DMS53 (cell line): ENCODE results near the gene PPP1R16B.

Experiments
- DNase-seq: peaks from one replicate; lab custom pipeline; 2025; lab: John Stamatoyannopoulos, UW

The PPP1R16B gene

DNA sequence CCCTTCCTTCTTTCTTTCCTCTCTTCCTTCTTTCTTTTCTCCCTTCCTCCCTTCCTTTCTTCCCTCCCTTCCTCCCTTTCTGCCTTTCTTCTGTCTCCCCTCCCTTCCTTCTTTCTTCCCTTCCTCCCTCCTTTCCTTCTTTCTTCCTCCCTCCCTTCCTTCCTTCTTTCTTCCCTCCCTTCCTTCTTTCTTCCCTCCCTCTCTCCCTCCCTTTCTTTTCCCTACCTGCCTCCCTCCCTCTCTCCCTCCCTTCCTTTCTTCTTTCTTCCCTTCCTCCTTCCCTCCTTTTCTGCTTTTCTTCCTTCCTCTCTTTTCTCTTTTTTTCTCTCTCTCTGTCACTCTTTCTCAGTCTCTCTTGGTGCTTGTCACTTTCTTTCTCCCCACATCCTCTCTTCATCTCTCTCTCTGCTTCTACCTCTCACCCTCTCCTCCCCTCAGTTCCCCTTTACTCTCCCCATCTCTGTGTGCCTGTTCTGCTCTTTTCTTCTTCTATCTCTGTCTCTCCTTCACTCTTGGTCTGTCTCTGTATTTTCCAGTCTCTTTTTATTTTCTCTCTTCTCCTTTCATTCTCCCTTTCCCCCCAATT, 90.6 kb downstream of the PPP1R16B start:
- DNase-seq: no peak

DNA sequence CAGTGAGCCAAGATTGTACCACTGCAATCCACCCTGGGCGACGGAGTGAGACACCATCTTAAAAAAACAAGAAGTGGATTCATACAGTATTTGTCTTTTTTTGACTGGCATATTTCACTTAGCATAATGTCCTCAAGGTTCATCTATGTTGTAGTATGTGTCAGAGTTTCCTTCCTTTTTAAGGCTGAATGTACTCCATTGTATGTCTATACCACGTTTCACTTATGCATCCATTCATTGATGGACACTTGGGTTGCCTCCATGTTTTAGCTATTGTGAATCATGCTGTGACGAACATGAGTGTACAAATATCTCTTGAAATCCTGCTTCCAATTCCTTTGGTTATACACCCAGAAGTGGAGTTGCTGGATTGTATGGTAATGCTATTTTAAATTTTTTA, 91.8 kb downstream of the PPP1R16B start:
- DNase-seq: no peak

DNA sequence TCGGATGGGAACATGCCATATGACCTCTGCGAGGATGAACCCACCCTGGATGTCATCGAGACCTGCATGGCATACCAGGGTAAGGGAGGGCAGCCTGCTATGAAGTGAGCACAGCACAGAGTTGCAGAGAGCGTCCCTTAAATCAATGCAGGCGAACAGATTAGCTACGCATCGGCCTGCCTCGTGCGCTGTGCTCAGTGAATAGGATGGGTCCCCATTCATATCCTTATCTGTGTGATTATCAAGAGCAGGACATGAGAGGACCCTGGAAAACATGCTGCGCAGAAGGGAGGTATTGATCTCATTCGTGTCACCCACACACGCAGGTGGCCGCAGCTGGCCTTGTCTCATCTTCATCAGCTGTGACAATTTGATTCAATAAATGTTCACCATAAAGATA, 95.1 kb downstream of the PPP1R16B start:
- DNase-seq: no peak

DNA sequence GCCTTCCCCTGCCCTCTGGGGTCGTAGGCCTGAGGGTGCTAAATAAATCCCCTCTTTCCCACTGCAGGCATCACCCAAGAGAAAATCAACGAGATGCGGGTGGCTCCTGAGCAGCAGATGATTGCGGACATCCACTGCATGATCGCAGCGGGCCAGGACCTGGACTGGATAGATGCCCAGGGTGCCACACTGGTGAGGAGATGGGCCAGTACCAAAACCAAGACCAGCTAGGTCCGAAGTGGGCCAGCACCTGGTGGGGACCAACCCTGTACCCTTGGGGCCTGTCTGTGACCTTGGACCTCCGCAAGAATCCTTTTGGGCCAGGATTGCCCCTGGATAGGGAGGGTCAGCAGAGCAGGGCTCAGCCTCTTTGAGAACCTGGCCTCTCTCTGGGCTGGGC, 97.1 kb downstream of the PPP1R16B start:
- no peak for DNase-seq

DNA sequence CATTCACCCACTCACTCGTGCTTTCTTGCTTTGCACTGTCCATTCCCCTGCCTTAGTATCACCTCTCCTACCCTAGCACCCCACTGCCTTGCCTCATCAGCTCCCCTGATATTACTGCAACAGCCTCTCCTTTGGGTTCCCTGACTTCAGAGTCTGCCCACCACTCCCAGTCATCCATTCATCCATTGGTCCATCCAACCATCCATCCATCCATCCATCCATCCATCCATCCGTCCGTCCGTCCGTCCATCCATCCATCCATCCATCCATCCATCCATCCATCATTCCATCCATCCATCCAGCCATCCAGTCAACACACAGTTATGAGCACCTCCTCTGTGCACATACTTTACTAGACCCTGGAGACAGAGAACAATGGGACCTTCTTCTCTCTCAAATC, 97.8 kb downstream of the PPP1R16B start:
- no peak for DNase-seq

DNA sequence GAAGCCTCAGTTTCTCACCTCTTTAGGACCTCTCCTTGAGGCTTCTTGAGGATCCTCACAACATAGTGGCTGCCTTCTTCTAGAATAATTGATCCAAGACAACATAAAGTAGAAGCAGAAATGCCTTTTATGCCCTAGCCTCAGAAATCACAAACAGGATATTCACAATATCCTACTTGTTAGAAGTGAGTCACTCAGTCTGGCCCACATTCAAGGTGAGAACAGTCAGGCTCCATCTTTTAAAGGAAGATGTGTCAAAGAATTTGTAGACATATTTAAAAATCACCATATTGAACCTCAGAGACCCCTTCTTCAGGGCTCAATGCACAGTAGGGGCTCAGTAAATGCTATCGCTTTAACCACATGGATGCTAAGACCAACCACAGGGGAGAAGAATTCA, 99.9 kb downstream of the PPP1R16B start:
- no peak for DNase-seq

- DNase-seq: no peak
Observed at GRCh38 chr20:38907918-38908677, 102.6 kb downstream of the PPP1R16B start.

GRCh38 chr20:38915355-38915754, 109.9 kb downstream of the PPP1R16B start:
- no peak for DNase-seq

GRCh38 chr20:38917657-38918056, 112.2 kb downstream of the PPP1R16B start:
- no peak for DNase-seq

DNA sequence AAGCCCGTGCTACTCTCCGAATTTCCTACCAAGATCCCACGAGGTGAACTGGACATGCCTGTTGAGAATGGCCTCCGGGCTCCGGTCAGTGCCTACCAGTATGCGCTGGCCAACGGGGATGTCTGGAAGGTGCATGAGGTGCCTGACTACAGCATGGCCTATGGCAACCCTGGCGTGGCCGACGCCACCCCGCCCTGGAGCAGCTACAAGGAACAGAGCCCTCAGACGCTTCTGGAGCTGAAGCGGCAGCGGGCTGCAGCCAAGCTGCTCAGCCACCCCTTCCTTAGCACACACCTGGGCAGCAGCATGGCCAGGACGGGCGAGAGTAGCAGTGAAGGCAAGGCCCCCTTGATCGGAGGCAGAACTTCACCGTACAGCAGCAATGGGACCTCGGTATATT, 112.7 kb downstream of the PPP1R16B start:
- DNase-seq: no peak

DNA sequence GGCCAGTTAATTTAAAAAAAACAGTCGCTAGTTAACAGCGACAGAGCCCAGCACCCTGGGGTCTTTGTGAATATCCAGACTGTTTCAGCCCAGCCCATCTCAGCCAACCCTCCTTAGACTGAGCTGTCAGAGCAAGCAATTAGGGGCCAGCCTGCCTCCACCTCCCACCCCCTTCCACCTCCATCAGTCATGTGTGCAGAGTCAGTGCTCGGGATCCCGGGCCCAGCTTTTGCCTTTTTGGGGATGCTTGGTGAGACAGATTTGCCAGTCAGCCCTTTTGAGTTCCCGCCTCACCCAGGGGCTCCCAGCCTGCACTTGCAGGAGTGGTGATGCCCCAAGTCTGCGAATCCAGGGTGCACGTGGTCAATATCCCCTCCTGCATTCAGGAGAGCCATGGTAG, 114.2 kb downstream of the PPP1R16B start:
- no peak for DNase-seq

DNA sequence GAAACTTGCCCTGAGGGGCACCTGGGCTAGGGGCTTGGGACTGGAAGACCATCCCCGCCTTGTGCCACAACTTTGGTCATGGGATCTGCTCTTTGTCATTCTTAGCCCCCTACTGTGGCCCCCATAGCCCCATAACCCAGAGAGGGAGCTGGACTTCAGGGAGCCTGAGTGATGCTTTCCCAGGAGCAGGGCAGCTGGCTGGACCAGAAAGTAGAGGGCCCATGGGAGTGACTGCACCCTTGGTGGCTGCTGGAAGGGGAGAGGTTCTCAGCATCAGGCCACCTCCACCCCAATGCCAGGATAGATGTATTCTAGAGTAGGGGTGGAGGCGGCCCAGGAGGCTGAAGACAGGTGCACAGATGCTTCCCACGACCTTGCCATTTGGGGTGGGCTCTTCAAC, 114.9 kb downstream of the PPP1R16B start:
- DNase-seq: no peak

- DNase-seq: no peak
Observed at GRCh38 chr20:38920851-38921250, 115.4 kb downstream of the PPP1R16B start.

DNA sequence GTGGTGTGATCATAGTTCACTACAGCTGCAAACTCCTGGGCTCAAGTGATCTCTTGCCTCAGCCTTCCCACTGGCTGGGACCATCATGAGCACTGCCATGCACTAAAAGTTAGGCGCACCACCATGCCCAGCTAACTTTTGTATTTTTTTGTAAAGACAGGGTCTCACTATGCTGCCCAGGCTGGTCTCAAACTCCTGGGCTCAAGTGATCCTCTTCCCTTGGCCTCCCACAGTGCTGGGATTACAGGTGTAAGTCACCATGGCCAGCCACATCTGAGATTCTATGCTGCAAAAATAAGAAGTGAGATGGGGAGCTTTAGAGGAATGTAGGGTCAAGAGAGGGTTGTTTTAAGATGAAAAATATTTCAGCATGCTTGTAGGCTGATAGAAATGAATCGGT, 119.2 kb downstream of the PPP1R16B start:
- DNase-seq: no peak

DNA sequence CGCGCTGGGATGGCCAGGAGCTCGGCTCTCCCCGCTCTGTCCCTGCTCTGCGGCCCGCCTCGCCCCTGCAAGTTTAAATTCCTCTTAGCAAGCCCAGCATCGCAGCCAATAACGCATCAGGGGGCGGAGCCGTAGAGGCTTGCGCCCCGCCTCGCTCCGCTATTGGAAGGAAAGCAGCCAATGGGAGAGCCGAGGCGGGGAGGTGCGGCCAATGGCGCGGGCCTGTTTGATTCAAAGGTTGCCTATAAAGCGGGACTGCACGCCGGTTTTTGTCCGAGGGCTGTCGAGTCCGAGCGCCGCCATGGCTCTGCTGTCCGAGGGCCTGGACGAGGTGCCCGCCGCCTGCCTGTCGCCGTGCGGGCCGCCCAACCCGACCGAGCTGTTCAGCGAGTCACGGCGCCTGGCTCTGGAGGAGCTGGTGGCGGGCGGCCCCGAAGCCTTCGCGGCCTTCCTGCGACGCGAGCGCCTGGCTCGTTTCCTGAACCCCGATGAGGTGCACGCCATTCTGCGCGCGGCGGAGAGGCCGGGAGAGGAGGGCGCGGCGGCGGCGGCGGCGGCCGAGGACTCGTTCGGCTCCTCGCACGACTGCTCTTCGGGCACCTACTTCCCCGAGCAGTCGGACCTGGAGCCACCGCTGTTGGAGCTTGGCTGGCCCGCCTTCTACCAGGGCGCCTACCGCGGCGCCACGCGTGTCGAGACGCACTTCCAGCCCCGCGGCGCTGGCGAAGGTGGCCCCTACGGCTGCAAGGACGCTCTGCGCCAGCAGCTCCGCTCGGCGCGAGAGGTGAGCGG, 120.8 kb downstream of the PPP1R16B start, which contains the start of gene FAM83D:
Gene FAM83D, plus strand, starts transcription at position 276 of the 792 bp plus-strand sequence. Its CDS starts 26 bp downstream, at position 302.
- DNase-seq: peak; percentile 99

GRCh38 chr20:38926934-38927616, 121.6 kb downstream of the PPP1R16B start:
- peak; percentile 47 for DNase-seq

GRCh38 chr20:38927902-38928578, 122.5 kb downstream of the PPP1R16B start:
- DNase-seq: no peak

DNA sequence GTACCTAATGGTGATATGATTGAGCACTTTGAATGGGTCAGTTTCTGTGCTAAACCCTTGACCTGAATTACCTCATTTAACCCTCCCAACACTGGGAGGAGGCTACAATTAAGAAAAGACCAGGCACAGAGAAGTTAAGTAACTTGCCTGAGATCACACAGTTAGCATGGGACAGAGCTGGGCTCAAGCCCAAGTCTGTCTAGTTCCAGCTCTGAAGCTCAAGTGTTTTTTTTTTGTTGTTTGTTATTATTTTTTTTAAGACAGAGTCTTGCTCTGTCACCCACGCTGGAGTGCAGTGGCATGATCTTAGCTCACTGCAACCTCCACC, 124.7 kb downstream of the PPP1R16B start:
- DNase-seq: no peak

DNA sequence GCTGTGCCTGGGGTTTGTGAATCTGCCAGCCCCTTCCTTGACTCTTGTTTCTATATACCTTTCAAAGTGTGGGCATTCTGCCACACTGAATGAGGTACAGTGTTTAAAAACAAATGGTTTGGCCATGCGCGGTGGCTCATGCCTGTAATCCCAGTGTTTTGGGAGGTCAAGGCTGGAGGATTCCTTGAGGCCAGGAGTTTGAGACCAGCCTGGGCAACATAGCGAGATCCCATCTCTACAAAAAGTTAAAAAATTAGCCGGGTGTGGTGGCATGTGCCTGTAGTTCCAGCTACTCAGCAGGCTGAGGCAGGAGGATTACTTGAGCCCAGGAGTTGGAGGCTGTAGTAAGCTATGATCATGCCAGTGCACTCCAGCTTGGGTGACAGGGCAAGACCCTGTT, 126.5 kb downstream of the PPP1R16B start:
- no peak for DNase-seq

DNA sequence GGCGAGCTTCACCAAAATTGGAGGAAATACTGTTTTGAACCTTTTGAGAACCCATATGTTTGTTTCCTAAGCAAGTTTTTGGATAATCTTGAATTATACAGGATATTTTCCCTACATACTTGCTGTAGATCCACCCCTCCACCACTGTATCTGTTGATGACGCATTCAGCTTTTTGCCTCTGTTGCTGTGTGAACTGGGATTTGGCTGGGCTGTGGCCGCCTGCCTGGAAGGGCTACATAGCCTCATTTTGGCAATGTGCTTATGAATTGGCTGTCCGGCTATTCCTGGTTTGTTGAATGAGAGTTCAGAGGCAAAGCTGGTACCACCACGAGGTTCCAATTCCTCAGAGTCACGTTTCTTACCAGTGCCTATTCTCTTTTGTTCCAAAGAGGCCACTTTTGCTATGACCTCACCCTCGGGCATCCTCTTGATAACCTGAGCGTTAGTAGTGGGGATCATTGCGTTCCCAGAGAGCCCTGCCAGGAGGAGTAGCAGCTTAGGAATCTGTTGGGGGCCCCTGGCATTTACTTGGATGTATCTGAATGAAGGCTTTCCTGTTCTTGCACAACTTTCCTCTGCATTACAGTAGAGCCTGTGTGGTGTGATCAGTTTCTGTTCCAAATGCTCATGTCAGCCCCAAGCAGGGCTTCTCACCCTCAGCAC, 127.1 kb downstream of the PPP1R16B start:
- no peak for DNase-seq

- DNase-seq: no peak
Observed at GRCh38 chr20:38934530-38934929, 129.0 kb downstream of the PPP1R16B start.
